K562 (cell line): ENCODE data around the gene RASSF1. TPM values are rescaled to one million over a fixed set of nuclear protein-coding genes. Genes with fewer than 3 reads are reported as not detected.

Source experiments
- ATAC-seq: fragments of 200-7000 bp; cut with Tn5 transposase; 3 replicates; pipeline ENCODE4 v1.9.1; 2020; ENCODE audit warnings: moderate library complexity
- Bru-seq: library from RNA; stranded (reverse); fragments of 400-500 nt; gene quantifications from one replicate; lab custom pipeline; 2021; lab: Mats Ljungman, UMichigan
- BruChase-seq, 2 experiments: library from RNA; stranded (reverse); fragments of 400-500 nt; gene quantifications; one replicate each; lab custom pipeline; 2021; lab: Mats Ljungman, UMichigan
- BruUV-seq: library from RNA; stranded (reverse); fragments of 400-500 nt; replicated peaks from 2 replicates; lab custom pipeline; 2021; lab: Mats Ljungman, UMichigan
- CTCF ChIA-PET: fragments of 300-600 bp; formaldehyde crosslinking; extraction: SDS; loops from one replicate; lab custom pipeline; 2021; ENCODE audit warnings: low intra/inter-chr PET ratio; lab: Yijun Ruan, JAX
- POLR2A ChIA-PET: fragments of 300-600, 350-650 bp; sonication (Branson Sonifier 250); formaldehyde crosslinking; extraction: SDS; loops from one replicate; lab custom pipeline; 2021; ENCODE audit warnings: antibody characterized with exemption, inconsistent platforms; lab: Yijun Ruan, JAX
- DNase-seq, 4 experiments: peaks; one replicate each; pipeline versions ENCODE4 v3.0.0 to v3.0.0-alpha.2; 2011 to 2018; ENCODE audit warnings: low spot score in 3 of 4, mixed read lengths in 3 of 4; ENCODE audit errors: extremely low read depth in 1 of 4
- FAIRE-seq: peaks from 2 replicates; lab custom pipeline; 2011; peaks lifted over from hg19 to GRCh38; lab: Jason Lieb, UNC
- H2AFZ ChIP-seq: 2 replicates; pipeline ENCODE4 v1.6.0; 2011; ENCODE audit warnings: low read depth, low read length, control low read depth, inconsistent platforms
- H3K27ac ChIP-seq: fragments of 200-600 bp; 3 replicates; pipeline ENCODE4 v1.8.0; 2011; ENCODE audit warnings: low read depth, mild to moderate bottlenecking, control low read depth, inconsistent platforms, low read length, moderate library complexity, mixed read lengths; ENCODE audit errors: extremely low read depth
- H3K27me3 ChIP-seq, 2 experiments: fragments of 300-600 bp in 1 of 2; 2 replicates in 1 of 2; 3 replicates in 1 of 2; pipeline versions ENCODE4 v1.6.0 to v1.8.0; 2011; ENCODE audit warnings: inconsistent platforms in 2 of 2, low read length in 2 of 2, mild to moderate bottlenecking in 1 of 2, mixed read lengths in 1 of 2, moderate library complexity in 1 of 2; ENCODE audit not compliant: control insufficient read depth in 2 of 2, insufficient read depth in 2 of 2
- H3K36me3 ChIP-seq: fragments of 300-600 bp; 3 replicates; pipeline ENCODE4 v1.8.0; 2011; ENCODE audit warnings: mild to moderate bottlenecking, low read length, inconsistent platforms; ENCODE audit not compliant: control insufficient read depth, insufficient read depth
- H3K4me1 ChIP-seq, 2 experiments: fragments of 200-600 bp in 1 of 2; replicated peaks in 1 of 2; 2 replicates in 1 of 2; 3 replicates in 1 of 2; pipeline versions ENCODE4 v1.5.1 to v1.8.0; 2011; ENCODE audit warnings: inconsistent platforms in 2 of 2, low read length in 2 of 2, mild to moderate bottlenecking in 1 of 2, mixed read lengths in 1 of 2, moderate library complexity in 1 of 2; ENCODE audit not compliant: control insufficient read depth in 2 of 2, insufficient read depth in 2 of 2
- H3K4me2 ChIP-seq: 2 replicates; pipeline ENCODE4 v1.6.1; 2011; ENCODE audit warnings: low read length, control low read depth, inconsistent platforms, mixed read lengths; ENCODE audit not compliant: insufficient read depth
- H3K4me3 ChIP-seq: fragments of 200-600 bp; sonication (generic), shearing (Covaris generic); 2 replicates; pipeline ENCODE4 v1.5.1; 2016; ENCODE audit warnings: control low read depth, inconsistent platforms
- H3K79me2 ChIP-seq: fragments of 200-600 bp; 3 replicates; pipeline ENCODE4 v1.8.0; 2011; ENCODE audit warnings: low read length, inconsistent platforms; ENCODE audit not compliant: control insufficient read depth, insufficient read depth
- H3K9ac ChIP-seq, 2 experiments: 2 replicates each; pipeline versions ENCODE4 v1.6.0 to v1.6.1; 2011; ENCODE audit warnings: low read depth in 2 of 2, low read length in 2 of 2, control low read depth in 1 of 2, inconsistent platforms in 1 of 2, mild to moderate bottlenecking in 1 of 2, mixed read lengths in 1 of 2; ENCODE audit not compliant: insufficient read depth in 1 of 2
- H3K9me1 ChIP-seq: one replicate; pipeline ENCODE4 v1.6.0; 2011; ENCODE audit warnings: inconsistent platforms, mild to moderate bottlenecking, low read length, moderate library complexity; ENCODE audit not compliant: control insufficient read depth, insufficient read depth
- H3K9me3 ChIP-seq: replicated peaks from 2 replicates; pipeline ENCODE4 v1.5.1; 2011; ENCODE audit warnings: low read depth, low read length, inconsistent platforms; ENCODE audit not compliant: control insufficient read depth, insufficient read depth
- H4K20me1 ChIP-seq: replicated peaks from 2 replicates; pipeline ENCODE4 v1.6.1; 2011; ENCODE audit warnings: low read length, inconsistent platforms, mixed read lengths; ENCODE audit not compliant: control insufficient read depth, insufficient read depth
- DPF2 ChIP-seq: fragments of 450-650 bp; IDR thresholded peaks from 2 replicates; pipeline ENCODE4 v1.6.1; 2016
- ETV6 ChIP-seq, 3 experiments: fragments of 150-350 bp in 1 of 3; sonication (generic) in 1 of 3; formaldehyde crosslinking in 1 of 3; IDR thresholded peaks; 2 replicates each; pipeline versions ENCODE4 v1.6.1 to v1.8.0; 2014 to 2022; ENCODE audit warnings: borderline replicate concordance in 2 of 3, low read depth in 2 of 3, antibody characterized with exemption in 1 of 3, low read length in 1 of 3, mild to moderate bottlenecking in 1 of 3, missing genetic modification reagents in 1 of 3
- HDAC2 ChIP-seq: fragments of 450-650 bp; IDR thresholded peaks from 2 replicates; pipeline ENCODE4 v1.6.1; 2016; ENCODE audit warnings: mild to moderate bottlenecking
- HOXB6 ChIP-seq: fragments of 250-450 bp; sonication (Bioruptor Pico); IDR thresholded peaks from 2 replicates; pipeline ENCODE4 v1.5.1; 2022; ENCODE audit warnings: mild to moderate bottlenecking, borderline replicate concordance
- KLF16 ChIP-seq: IDR thresholded peaks from 2 replicates; pipeline ENCODE4 v1.6.1; 2016; ENCODE audit warnings: antibody characterized with exemption
- PCBP2 ChIP-seq: fragments of 200-400 bp; formaldehyde crosslinking; IDR thresholded peaks from 2 replicates; pipeline ENCODE4 v1.6.1; 2018; ENCODE audit warnings: low read length, low read depth, mild to moderate bottlenecking, moderate library complexity; ENCODE audit not compliant: poor library complexity, severe bottlenecking
- ZNF134 ChIP-seq: fragments of 250-450 bp; sonication (Bioruptor Pico); conservative IDR thresholded peaks from 2 replicates; pipeline ENCODE4 v1.4.0; 2020
- ZNF253 ChIP-seq: fragments of 250-450 bp; sonication (Bioruptor Pico); conservative IDR thresholded peaks from 2 replicates; pipeline ENCODE4 v1.6.1; 2021; ENCODE audit warnings: mild to moderate bottlenecking
- ZNF655 ChIP-seq: fragments of 250-450 bp; sonication (Bioruptor Pico); IDR thresholded peaks from 2 replicates; pipeline ENCODE4 v1.5.0; 2021
- WGBS: fragments of 100-300 bp; shearing (Covaris generic); methylation state at CpG from one replicate; pipeline ENCODE4 v1.1.6; 2016; ENCODE audit warnings: low coverage, mixed read lengths; ENCODE audit not compliant: insufficient coverage; ENCODE audit errors: missing lambda C conversion rate; 5-methylcytosine and 5-hydroxymethylcytosine counted together
- in situ Hi-C: fragments of 300-500 bp; cut with MboI; formaldehyde crosslinking; loops from 4 replicates; pipeline ENCODE4 v1.15.0; 2018; ENCODE audit warnings: inconsistent platforms, mixed read lengths
- intact Hi-C: fragments of 100-400 bp; cut with micrococcal nuclease; formaldehyde crosslinking; loops from 2 replicates; pipeline ENCODE4 v1.14.2; 2022
- long read RNA-seq, 3 experiments: library from polyadenylated mRNA in 2 of 3; library from RNA in 1 of 3; unstranded in 2 of 3; stranded (forward) in 1 of 3; transcript quantifications; one replicate each; pipeline ENCODE4 v2.0.0, GENCODE V29; 2019 to 2022
- polyA minus RNA-seq, 3 experiments: library from RNA; depleted of rRNA, polyadenylated mRNA; stranded (reverse); fragments of >200 nt; gene quantifications; 2 replicates each; pipeline ENCODE4 v1.2.3, GENCODE V29; 2011
- polyA plus RNA-seq, 8 experiments: library from polyadenylated mRNA; depleted of rRNA in 4 of 8; stranded (reverse) in 5 of 8; unstranded in 3 of 8; fragments of >200 nt; fragmentation: Nextera tagmentation in 2 of 8; fragmentation: Illumina TruSeq in 1 of 8; extraction: Ambion mirVana in 2 of 8; extraction: Trizol in 1 of 8; gene quantifications; 2 replicates each; pipeline versions ENCODE4 v1.2.1 to v1.2.3, GENCODE V29; 2011 to 2014; ENCODE audit warnings: inconsistent platforms in 1 of 8, missing spikeins in 1 of 8
- total RNA-seq, 7 experiments: library from RNA; depleted of rRNA in 6 of 7; stranded (reverse); fragments of >200 nt in 6 of 7; fragmentation: Illumina TruSeq in 2 of 7; extraction: Trizol in 2 of 7; gene quantifications; 2 replicates each; pipeline versions ENCODE4 v1.2.1 to v1.2.3, GENCODE V29; 2011 to 2021; ENCODE audit warnings: low replicate concordance in 1 of 7
- TF ChIP-seq, protein P1 (sequence below): fragments of 250-450 bp; sonication (Bioruptor Pico); IDR thresholded peaks from 2 replicates; pipeline ENCODE4 v1.5.1; 2021; ENCODE audit warnings: mild to moderate bottlenecking

The RASSF1 gene, protein sequence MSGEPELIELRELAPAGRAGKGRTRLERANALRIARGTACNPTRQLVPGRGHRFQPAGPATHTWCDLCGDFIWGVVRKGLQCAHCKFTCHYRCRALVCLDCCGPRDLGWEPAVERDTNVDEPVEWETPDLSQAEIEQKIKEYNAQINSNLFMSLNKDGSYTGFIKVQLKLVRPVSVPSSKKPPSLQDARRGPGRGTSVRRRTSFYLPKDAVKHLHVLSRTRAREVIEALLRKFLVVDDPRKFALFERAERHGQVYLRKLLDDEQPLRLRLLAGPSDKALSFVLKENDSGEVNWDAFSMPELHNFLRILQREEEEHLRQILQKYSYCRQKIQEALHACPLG
- total RNA-seq (2011; cell fraction: chromatin; rRNA removed; ENCODE audit: low replicate concordance) = 39.9 and 84.0 TPM in 2 replicates
- 79.0 and 79.5 TPM in 2 replicates for total RNA-seq (2011; cell fraction: nucleolus; rRNA removed)
- total RNA-seq (2011; cell fraction: nucleoplasm; rRNA removed) = 56.5 and 60.1 TPM in 2 replicates
- total RNA-seq (2014; rRNA removed) (38.6 and 51.1 TPM in 2 replicates), total RNA-seq (2014; rRNA removed; fragmentation: Illumina TruSeq; extraction: Trizol) (14.5 and 15.3 TPM in 2 replicates), total RNA-seq (2015; rRNA removed; fragmentation: Illumina TruSeq; extraction: Trizol) (22.1 and 24.6 TPM in 2 replicates), total RNA-seq (2021) (32.5 and 32.9 TPM in 2 replicates), polyA plus RNA-seq (2011; rRNA removed) (57.1 and 75.8 TPM in 2 replicates), polyA plus RNA-seq (2014; fragmentation: Illumina TruSeq; extraction: Trizol) (22.8 and 27.7 TPM in 2 replicates), polyA plus RNA-seq (2014; fragmentation: Nextera tagmentation; extraction: Ambion mirVana) (1 to 10 TPM; 3.6 to 7.0 TPM), polyA plus RNA-seq (2014; rRNA removed) (50.8 and 56.8 TPM in 2 replicates), polyA minus RNA-seq (2011; rRNA and poly(A)+ RNA removed) (15.3 and 20.9 TPM in 2 replicates), Bru-seq, nascent RNA (percentile 91 among the genes with signal in this experiment), BruChase-seq, experiment 1, labeled RNA remaining after a 2-hour chase (percentile 88 among the genes with signal in this experiment), BruChase-seq, experiment 2, labeled RNA remaining after a 6-hour chase (percentile 88 among the genes with signal in this experiment)
- polyA plus RNA-seq (2011; cell fraction: cytosol; rRNA removed) = 67.7 and 69.8 TPM in 2 replicates
- 96.6 and 97.5 TPM in 2 replicates for polyA plus RNA-seq (2011; cell fraction: nucleus; rRNA removed)
- polyA plus RNA-seq (2012) = 31.0 and 45.4 TPM in 2 replicates
- polyA minus RNA-seq (2011; cell fraction: cytosol; rRNA and poly(A)+ RNA removed) = 18.1 and 21.2 TPM in 2 replicates
- 22.6 and 30.2 TPM in 2 replicates for polyA minus RNA-seq (2011; cell fraction: nucleus; rRNA and poly(A)+ RNA removed)
- long read RNA-seq, experiment 1, transcript RASSF1-203 (6 exons, 1,923 nt) = minor isoform, 12 of 189 reads
- long read RNA-seq, experiment 1, transcript RASSF1-201 (5 exons, 1,757 nt) = major isoform, 111 of 189 reads
- long read RNA-seq, experiment 1, transcript RASSF1-210 (5 exons, 1,842 nt) = minor isoform, 13 of 189 reads
- long read RNA-seq, experiment 1, partial matches to known transcripts = 29 of 189 reads
- long read RNA-seq, experiment 1, other reads (novel, unspliced or antisense) = 20 of 189 reads
- long read RNA-seq, experiment 2, transcript RASSF1-201 (5 exons, 1,757 nt) = major isoform, 8 of 29 reads
- long read RNA-seq, experiment 2, partial matches to known transcripts = 15 of 29 reads
- long read RNA-seq, experiment 2, other reads (novel, unspliced or antisense) = 0 of 29 reads
- long read RNA-seq, experiment 3, transcript RASSF1-201 (5 exons, 1,757 nt) = major isoform, 16 of 31 reads
- long read RNA-seq, experiment 3, transcript RASSF1-203 (6 exons, 1,923 nt) = minor isoform, 5 of 31 reads
- long read RNA-seq, experiment 3, partial matches to known transcripts = 1 of 31 reads
- long read RNA-seq, experiment 3, other reads (novel, unspliced or antisense) = 3 of 31 reads

- Histone ChIP-seq H3K9me1 (peaks cover 3% of the 10 kb centered on the region), H3K27ac (peak within 1 kb of the TSS; percentile 99), H3K4me2 (peak within 1 kb of the TSS; percentile 72), H2AFZ (peak within 1 kb of the TSS; percentile 63; the same call in 1 of the 2 replicates), H3K27me3 (no peaks in the 10 kb centered on the region), H3K9me3 (no peaks in the 10 kb centered on the region), H3K4me3 (peak within 1 kb of the TSS; percentile 96), H3K9ac (peak within 1 kb of the TSS; percentile 95 to 98), H3K4me1 (peaks cover 27 to 59% of the 10 kb centered on the region in 2 experiments; a peak in 4 of 5 replicates), H3K36me3 (peaks cover 10% of the 10 kb centered on the region; the same call in 2 of the 3 replicates), H4K20me1 (no peaks in the 10 kb centered on the region), H3K79me2 (peaks cover 50% of the 10 kb centered on the region)
- ChIA-PET CTCF (no interaction called here), POLR2A (interaction anchor here (0.5 to 1.5 kb wide), 3 partner anchors 10 to 242 kb away, joined by 3 to 5 read pairs (median 4); partner anchors contain the start of genes CYB561D2, NPRL2 and TUSC2)
- DNase-seq (peak; percentile 56 to 77 (median 62)), ATAC-seq (peak; percentile 56), FAIRE-seq (no peak)
- intact Hi-C loops = no loop called here
- 41% methylated on average over 34 of the region's 85 CpGs for WGBS
- in situ Hi-C loops = no loop called here
- BruUV-seq = TSS peak; percentile 20
- TF ChIP-seq DPF2 = no peak
- no peak for TF ChIP-seq ZNF134
- no peak for TF ChIP-seq ZNF655 (CRISPR knock-in tag)
- TF ChIP-seq ZNF253 = no peak
- TF ChIP-seq PCBP2 = no peak
- TF ChIP-seq HDAC2 = no peak
- TF ChIP-seq ETV6 (IDR thresholded peaks at IDR 0.05; ENCODE audit: borderline replicate concordance in 1 of 2, low read depth in 2 of 2, low read length in 1 of 2) = no peak
- TF ChIP-seq ETV6 (CRISPR knock-in tag; IDR thresholded peaks at IDR 0.05; ENCODE audit: borderline replicate concordance) = no peak
- no peak for TF ChIP-seq HOXB6 (CRISPR knock-in tag)
- TF ChIP-seq, protein P1, sequence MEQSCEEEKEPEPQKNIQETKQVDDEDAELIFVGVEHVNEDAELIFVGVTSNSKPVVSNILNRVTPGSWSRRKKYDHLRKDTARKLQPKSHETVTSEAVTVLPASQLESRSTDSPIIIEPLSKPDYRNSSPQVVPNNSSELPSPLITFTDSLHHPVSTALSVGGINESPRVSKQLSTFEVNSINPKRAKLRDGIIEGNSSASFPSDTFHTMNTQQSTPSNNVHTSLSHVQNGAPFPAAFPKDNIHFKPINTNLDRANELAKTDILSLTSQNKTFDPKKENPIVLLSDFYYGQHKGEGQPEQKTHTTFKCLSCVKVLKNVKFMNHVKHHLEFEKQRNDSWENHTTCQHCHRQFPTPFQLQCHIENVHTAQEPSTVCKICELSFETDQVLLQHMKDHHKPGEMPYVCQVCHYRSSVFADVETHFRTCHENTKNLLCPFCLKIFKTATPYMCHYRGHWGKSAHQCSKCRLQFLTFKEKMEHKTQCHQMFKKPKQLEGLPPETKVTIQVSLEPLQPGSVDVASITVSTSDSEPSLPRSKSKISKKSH (CRISPR knock-in tag) = no peak
- no peak for TF ChIP-seq KLF16
These were observed at the start of gene RASSF1 for GRCh38 chr3:50340448-50341329. RASSF1 (minus strand) TSS chr3:50340836; CDS start chr3:50340805, 31 bp downstream.
